Measurements from ENCODE around the gene ZC3H4. TPM values are rescaled to one million over a fixed set of nuclear protein-coding genes. Genes with fewer than 3 reads are reported as not detected.

Gene ZC3H4
- total RNA-seq, 1 donor from 2014 or later, result 53.1 TPM

DNA sequence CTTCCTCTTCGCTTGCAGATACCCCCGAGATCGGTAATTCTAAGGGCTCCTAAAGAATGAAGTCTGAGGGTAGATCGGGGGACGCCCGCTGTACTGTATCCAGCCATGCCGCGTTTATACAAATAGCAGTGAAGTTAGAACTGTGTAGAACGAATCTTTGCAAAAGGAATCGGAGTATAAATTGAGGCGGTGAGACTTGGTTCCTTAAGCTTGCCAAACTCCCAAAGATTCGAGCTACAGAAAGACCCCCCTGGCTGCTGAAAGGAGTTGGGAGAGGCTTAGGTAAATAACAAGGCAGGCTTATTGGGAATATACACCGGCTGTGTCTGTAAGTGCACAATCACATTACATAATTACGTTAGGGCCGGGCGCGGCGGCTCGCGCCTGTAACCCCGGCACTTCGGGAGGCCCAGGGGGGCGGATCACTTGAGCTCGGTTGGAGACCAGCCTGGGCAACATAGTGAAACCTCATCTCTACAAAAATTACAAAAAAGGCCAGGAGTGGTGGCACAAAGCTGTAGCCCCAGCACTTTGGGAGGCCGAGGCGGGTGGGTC lies 77.4 kb downstream of the ZC3H4 start:
- Mint-ChIP-seq H3K27me3 (ENCODE audit: unreplicated experiment) (no peaks in the 10 kb centered on the region), H3K27ac (ENCODE audit: unreplicated experiment) (peak overlapping the region; percentile 92)
- DNase-seq (ENCODE audit: extremely low spot score, unreplicated experiment), result no peak

DNA sequence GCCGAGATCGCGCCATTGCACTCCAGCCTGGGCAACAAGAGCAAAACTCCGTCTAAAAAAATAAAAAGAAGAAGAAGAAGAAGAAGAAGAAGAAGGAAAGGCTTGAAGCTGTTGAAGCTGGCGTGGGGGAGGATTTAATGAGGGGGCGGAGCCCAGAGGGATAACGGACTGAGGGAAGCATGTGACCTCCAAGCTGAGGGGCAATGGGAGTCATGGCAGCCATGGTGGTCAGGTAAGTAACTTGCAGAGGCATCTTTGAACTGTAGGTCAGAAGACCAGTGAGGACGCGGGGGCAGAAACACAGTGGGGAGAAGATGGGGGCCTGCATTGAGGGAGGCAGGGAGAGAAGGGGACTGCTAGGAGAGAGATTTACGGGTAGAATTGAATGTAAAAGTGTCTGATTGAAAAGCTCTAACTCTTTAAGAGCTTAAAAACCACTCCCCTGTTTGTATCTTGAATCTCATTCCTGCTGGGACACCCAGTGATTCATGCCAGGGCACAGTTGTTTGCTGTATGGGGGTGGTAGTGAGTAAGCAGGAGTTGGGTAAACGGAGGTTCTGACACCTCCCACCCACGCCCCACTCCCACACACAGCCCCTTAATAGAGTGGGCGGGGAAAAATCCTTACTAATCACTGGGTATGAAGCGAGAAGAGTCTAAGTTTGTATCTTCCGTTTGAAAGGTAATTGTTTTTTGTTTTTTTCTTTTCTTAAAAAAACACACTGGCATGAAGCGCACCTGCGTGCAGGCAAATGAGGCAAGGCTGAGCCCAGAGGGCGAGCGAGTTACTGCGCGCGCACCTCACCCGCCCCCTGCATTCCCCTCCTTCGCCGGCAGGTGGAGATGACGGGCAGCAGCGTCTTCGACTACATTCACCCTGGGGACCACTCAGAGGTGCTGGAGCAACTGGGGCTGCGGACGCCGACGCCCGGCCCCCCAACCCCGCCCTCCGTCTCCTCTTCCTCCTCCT lies 78.2 kb downstream of the ZC3H4 start:
- Mint-ChIP-seq H3K27me3 (ENCODE audit: unreplicated experiment) (peaks cover 3% of the 10 kb centered on the region), H3K36me3 (ENCODE audit: unreplicated experiment) (no peaks in the 10 kb centered on the region), H3K4me3 (ENCODE audit: unreplicated experiment) (peak overlapping the region; percentile 89), H3K4me1 (ENCODE audit: unreplicated experiment) (peaks cover 19% of the 10 kb centered on the region), H3K27ac (ENCODE audit: unreplicated experiment) (peak overlapping the region; percentile 92), H3K9me3 (ENCODE audit: unreplicated experiment) (no peaks in the 10 kb centered on the region)
- TF ChIP-seq, protein P1, sequence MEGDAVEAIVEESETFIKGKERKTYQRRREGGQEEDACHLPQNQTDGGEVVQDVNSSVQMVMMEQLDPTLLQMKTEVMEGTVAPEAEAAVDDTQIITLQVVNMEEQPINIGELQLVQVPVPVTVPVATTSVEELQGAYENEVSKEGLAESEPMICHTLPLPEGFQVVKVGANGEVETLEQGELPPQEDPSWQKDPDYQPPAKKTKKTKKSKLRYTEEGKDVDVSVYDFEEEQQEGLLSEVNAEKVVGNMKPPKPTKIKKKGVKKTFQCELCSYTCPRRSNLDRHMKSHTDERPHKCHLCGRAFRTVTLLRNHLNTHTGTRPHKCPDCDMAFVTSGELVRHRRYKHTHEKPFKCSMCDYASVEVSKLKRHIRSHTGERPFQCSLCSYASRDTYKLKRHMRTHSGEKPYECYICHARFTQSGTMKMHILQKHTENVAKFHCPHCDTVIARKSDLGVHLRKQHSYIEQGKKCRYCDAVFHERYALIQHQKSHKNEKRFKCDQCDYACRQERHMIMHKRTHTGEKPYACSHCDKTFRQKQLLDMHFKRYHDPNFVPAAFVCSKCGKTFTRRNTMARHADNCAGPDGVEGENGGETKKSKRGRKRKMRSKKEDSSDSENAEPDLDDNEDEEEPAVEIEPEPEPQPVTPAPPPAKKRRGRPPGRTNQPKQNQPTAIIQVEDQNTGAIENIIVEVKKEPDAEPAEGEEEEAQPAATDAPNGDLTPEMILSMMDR (IDR thresholded peaks at IDR 0.05), result peak; percentile 93
- DNase-seq (ENCODE audit: extremely low spot score, unreplicated experiment), result peak; percentile 97

More for the DNA sequence above, 77.4 kb downstream of the ZC3H4 start:
- no peaks in the 10 kb centered on the region for H3K9me3 Mint-ChIP-seq (ENCODE audit: unreplicated experiment)
- peak overlapping the region; percentile 89 for H3K4me3 Mint-ChIP-seq (ENCODE audit: unreplicated experiment)
- peaks cover 19% of the 10 kb centered on the region for H3K4me1 Mint-ChIP-seq (ENCODE audit: unreplicated experiment)
- TF ChIP-seq, protein P1 (IDR thresholded peaks at IDR 0.05), result no peak
- H3K36me3 Mint-ChIP-seq (ENCODE audit: unreplicated experiment), result no peaks in the 10 kb centered on the region

DNA sequence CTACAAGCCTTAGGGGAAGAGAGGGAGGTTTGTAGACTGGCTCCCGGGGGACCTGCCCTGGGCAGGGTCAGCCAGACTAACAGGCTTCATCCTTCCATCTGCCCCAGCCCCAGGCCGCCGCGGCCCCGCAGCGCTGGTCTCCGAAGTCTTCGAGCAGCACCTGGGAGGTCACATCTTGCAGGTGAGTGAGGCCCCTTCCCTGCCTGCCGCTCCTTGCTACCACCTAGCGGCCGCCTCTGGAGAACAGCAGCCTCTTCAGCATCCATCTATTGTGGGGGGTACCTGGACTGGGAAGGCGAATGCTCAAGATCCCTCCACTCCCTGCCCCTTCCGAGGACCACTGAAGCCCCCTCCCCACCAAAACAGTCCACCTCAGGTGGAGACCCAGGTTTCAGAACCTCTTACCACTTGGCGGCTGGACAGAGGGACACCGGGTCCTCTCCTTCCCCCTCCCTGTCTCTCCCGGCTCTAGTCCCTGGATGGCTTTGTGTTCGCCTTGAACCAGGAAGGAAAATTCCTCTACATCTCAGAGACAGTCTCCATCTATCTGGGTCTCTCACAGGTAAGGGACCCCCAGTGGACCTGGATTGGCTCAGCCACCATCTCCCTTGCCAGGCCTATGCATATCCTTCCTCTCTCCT lies 81.3 kb downstream of the ZC3H4 start:
- DNase-seq (ENCODE audit: extremely low spot score, unreplicated experiment), result no peak
- H3K4me3 Mint-ChIP-seq (ENCODE audit: unreplicated experiment), result no peak overlapping the region
- no peaks in the 10 kb centered on the region for H3K9me3 Mint-ChIP-seq (ENCODE audit: unreplicated experiment)
- TF ChIP-seq, protein P1 (IDR thresholded peaks at IDR 0.05), result peak; percentile 79
- no peaks in the 10 kb centered on the region for H3K36me3 Mint-ChIP-seq (ENCODE audit: unreplicated experiment)
- H3K27ac Mint-ChIP-seq (ENCODE audit: unreplicated experiment), result no peak overlapping the region
- H3K4me1 Mint-ChIP-seq (ENCODE audit: unreplicated experiment), result peaks cover 17% of the 10 kb centered on the region
- H3K27me3 Mint-ChIP-seq (ENCODE audit: unreplicated experiment), result peaks cover 10% of the 10 kb centered on the region

DNA sequence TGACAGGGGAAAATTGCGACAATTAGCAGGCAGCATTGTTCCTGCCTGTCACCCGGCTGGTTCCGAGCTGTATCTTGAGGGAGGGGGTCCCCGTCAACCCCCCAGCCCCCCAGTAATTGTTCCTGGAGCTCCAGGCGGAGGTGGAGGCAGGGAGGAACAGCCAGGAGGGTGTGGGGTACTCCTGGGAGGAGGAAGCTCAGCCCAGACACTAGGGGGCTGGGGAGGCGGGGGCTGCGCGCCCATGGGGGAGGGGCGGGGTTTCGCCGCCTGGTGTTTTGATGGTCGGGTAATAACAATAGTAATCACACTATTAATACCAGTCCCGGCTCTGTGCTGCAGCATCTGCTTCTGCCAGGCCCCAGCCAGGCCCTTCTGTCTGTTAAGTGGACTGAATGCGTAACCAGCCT lies 85.4 kb downstream of the ZC3H4 start:
- peaks cover under 1% of the 10 kb centered on the region for H3K4me1 Mint-ChIP-seq (ENCODE audit: unreplicated experiment)
- H3K9me3 Mint-ChIP-seq (ENCODE audit: unreplicated experiment), result no peaks in the 10 kb centered on the region
- peaks cover 22% of the 10 kb centered on the region for H3K27me3 Mint-ChIP-seq (ENCODE audit: unreplicated experiment)
- TF ChIP-seq, protein P1 (IDR thresholded peaks at IDR 0.05), result no peak
- H3K27ac Mint-ChIP-seq (ENCODE audit: unreplicated experiment), result no peak overlapping the region
- no peak for DNase-seq (ENCODE audit: extremely low spot score, unreplicated experiment)
- no peak overlapping the region for H3K4me3 Mint-ChIP-seq (ENCODE audit: unreplicated experiment)
- no peaks in the 10 kb centered on the region for H3K36me3 Mint-ChIP-seq (ENCODE audit: unreplicated experiment)

Measured in osteocyte (in vitro differentiated cells).